GM12872 (cell line): ENCODE results near the gene KCNQ5.

ENCODE experiments used
- CTCF ChIP-seq: IDR thresholded peaks from 3 replicates; pipeline ENCODE4 v1.5.1; 2011; ENCODE audit warnings: low read depth, mild to moderate bottlenecking, low read length, moderate library complexity; ENCODE audit not compliant: insufficient read depth

KCNQ5 gene

DNA sequence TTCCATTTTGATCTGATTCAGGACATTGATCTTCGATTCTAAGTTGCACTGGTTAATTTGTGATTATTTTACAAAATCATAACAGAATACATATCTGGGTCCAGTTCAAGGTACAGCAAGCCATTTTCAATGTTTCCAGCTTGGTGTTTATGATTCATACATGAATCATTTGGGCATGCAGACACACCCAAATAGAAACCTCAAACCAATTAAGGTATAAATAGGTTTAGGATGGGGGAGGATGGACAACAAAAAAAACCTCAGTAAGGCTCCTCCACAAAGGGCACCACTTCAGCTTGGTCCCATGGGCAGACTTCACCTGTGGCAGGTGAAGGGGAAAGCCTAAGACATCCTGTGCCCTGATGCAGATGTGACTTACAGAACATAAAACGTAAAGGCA, 410.7 kb downstream of the KCNQ5 start:
- TF ChIP-seq CTCF: no peak

DNA sequence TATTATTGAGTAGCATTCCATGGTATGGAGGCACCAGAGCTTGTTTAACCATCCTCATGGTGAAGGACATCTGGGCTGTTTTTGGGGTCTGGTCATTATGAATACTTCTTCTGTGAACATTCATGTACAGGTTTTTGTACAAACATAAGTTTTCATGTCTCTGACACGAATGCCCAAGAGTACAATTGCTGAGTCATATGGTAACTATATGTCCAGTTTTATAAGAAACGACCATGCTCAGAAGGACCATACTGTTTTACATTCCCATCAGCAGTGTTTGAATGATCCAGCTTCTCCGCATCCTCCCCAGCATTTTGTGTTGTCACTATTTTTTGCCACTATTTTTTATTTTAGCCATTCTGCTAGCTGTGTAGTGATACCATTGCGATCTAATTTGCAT, 414.8 kb downstream of the KCNQ5 start:
- no peak for TF ChIP-seq CTCF

DNA sequence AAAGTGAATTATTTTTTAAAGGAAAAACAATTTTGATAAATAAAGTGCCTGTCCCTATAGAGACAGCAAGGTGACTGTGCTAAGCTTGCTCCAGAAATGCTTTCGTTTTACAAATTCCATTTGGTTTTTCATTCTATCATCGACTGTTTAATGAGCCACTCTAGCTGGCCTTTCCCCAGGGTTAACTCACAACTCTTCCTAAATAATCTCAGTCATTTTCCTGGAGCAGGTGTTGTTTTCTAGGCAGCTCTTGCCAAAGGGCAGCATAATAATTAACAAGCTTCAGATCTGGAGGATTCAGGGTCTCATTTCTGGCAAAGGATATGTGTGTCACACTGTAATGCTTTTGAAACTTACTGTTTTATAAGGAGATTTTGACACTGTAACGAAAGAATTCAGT, 419.2 kb downstream of the KCNQ5 start:
- no peak for TF ChIP-seq CTCF

- no peak for TF ChIP-seq CTCF
Observed at GRCh38 chr6:73042892-73043291, 421.0 kb downstream of the KCNQ5 start.

GRCh38 chr6:73043446-73043845, 421.6 kb downstream of the KCNQ5 start:
- TF ChIP-seq CTCF: no peak

DNA sequence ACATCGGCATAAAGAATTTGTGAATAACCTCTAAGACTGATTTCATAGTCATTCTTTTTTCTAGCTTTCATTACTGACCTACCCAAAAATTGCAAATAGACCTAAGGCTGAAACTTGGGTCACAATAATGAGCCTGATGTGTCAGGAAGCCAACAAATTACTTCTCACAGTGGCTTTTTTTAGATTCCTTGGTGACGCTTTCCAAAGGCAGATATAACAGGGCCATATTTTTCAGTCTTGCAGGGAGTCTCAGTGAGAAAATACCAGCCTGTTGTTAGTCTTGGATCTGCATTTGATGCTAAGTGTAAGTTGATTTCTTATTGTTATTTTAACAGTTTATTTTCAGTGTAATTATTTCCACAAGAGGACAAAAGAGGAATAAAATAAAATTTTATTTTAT, 423.7 kb downstream of the KCNQ5 start:
- TF ChIP-seq CTCF: no peak

DNA sequence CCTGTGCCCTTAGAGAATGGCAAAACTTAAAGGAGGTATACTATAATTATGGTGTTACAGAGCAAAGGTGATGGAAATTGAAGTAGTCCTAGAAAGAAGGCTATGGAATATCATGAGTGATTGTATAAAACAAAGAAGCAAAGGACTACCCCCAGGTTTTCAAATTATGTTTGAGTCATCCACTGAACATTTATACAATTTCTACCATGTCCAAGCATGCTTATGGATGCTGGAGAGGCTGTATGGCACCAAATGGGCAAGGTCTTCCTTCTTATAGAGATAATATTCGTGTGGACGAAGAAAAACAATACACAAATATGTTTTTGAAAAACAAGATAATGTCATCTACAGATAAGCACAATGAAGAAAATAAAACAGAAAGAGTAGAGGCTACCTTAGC, 425.9 kb downstream of the KCNQ5 start:
- no peak for TF ChIP-seq CTCF
